HCT116 (cell line): ENCODE measurements around the gene DPH6. TPM values are rescaled to one million over a fixed set of nuclear protein-coding genes. Genes with fewer than 3 reads are reported as not detected.

Experiments
- ATAC-seq: fragments of 200-7000 bp; cut with Tn5 transposase; 2 replicates; pipeline ENCODE4 v1.9.1; 2020; ENCODE audit warnings: mild to moderate bottlenecking, moderate library complexity
- BruUV-seq: library from RNA; stranded (reverse); fragments of 400-500 nt; replicated peaks from 2 replicates; lab custom pipeline; 2021; lab: Mats Ljungman, UMichigan
- CTCF ChIA-PET: fragments of 300-600 bp; sonication (Branson Sonifier 250); formaldehyde crosslinking; loops from one replicate; lab custom pipeline; 2021; ENCODE audit warnings: antibody characterized with exemption; lab: Charles Lee
- POLR2A ChIA-PET: fragments of 300-600, 350-600 bp; sonication (Branson Sonifier 250); formaldehyde crosslinking; loops from one replicate; lab custom pipeline; 2021; ENCODE audit warnings: antibody characterized with exemption; lab: Charles Lee
- RAD21 ChIA-PET, 2 experiments: fragments of 300-600 bp; sonication (Branson Sonifier 250); formaldehyde crosslinking; loops; one replicate each; lab custom pipeline; 2023; ENCODE audit warnings: low total read pairs in 2 of 2; ENCODE audit not compliant: uncharacterized antibody in 2 of 2, unreplicated experiment in 2 of 2, low non-redundant PET in 1 of 2; lab: Charles Lee
- DNase-seq: peaks from one replicate; pipeline ENCODE4 v3.0.0-alpha.2; 2010; ENCODE audit warnings: low read depth, low spot score
- H2AFZ ChIP-seq: fragments of 200-600 bp; shearing (Covaris generic), sonication (generic); 2 replicates; pipeline ENCODE4 v1.6.1; 2017; ENCODE audit warnings: low read depth, mixed run types, mixed read lengths, antibody characterized with exemption, low read length; ENCODE audit not compliant: poor library complexity, severe bottlenecking
- H3K27ac ChIP-seq: 2 replicates; pipeline ENCODE4 v1.5.1; 2012; ENCODE audit warnings: low read depth, low read length
- H3K27me3 ChIP-seq: fragments of 200-600 bp; sonication (generic); 2 replicates; pipeline ENCODE4 v1.6.1; 2016; ENCODE audit warnings: mixed run types, low read length, mixed read lengths; ENCODE audit not compliant: insufficient read depth
- H3K36me3 ChIP-seq, 2 experiments: fragments of 200-500 bp in 1 of 2; fragments of 200-600 bp in 1 of 2; sonication (Bioruptor generic) in 1 of 2; sonication (generic) in 1 of 2; 2 replicates each; pipeline versions ENCODE4 v1.5.1 to v1.6.1; 2014 to 2016; ENCODE audit warnings: low read length in 2 of 2, inconsistent platforms in 1 of 2, mixed read lengths in 1 of 2, mixed run types in 1 of 2; ENCODE audit not compliant: insufficient read depth in 2 of 2, control insufficient read depth in 1 of 2
- H3K4me1 ChIP-seq, 2 experiments: fragments of 200-600 bp in 1 of 2; sonication (generic) in 1 of 2; 2 replicates each; pipeline versions ENCODE4 v1.5.1 to v1.6.1; 2012 to 2017; ENCODE audit warnings: low read length in 2 of 2, inconsistent platforms in 1 of 2, mild to moderate bottlenecking in 1 of 2, mixed read lengths in 1 of 2, mixed run types in 1 of 2, moderate library complexity in 1 of 2; ENCODE audit not compliant: insufficient read depth in 2 of 2, control insufficient read depth in 1 of 2
- H3K4me2 ChIP-seq: fragments of 200-600 bp; sonication (generic); 2 replicates; pipeline ENCODE4 v1.6.1; 2017; ENCODE audit warnings: mixed run types, low read length, mixed read lengths
- H3K4me3 ChIP-seq, 2 experiments: fragments of 200-600 bp in 1 of 2; sonication (generic) in 1 of 2; replicated peaks in 1 of 2; 2 replicates each; pipeline ENCODE4 v1.5.1; 2011 to 2016; ENCODE audit warnings: low read length in 2 of 2, control low read depth in 1 of 2, low read depth in 1 of 2, mild to moderate bottlenecking in 1 of 2, mixed read lengths in 1 of 2, mixed run types in 1 of 2
- H3K79me2 ChIP-seq: fragments of 200-600 bp; sonication (generic); 2 replicates; pipeline ENCODE4 v1.6.1; 2017; ENCODE audit warnings: mild to moderate bottlenecking, mixed run types, low read length, moderate library complexity, mixed read lengths; ENCODE audit not compliant: insufficient read depth
- H3K9ac ChIP-seq: fragments of 200-600 bp; sonication (generic); 2 replicates; pipeline ENCODE4 v1.6.1; 2016; ENCODE audit warnings: low read length, mixed read lengths
- H3K9me2 ChIP-seq: fragments of 200-600 bp; sonication (generic), shearing (Covaris generic); 2 replicates; pipeline ENCODE4 v1.6.1; 2017; ENCODE audit warnings: mixed run types, mild to moderate bottlenecking, moderate library complexity; ENCODE audit not compliant: insufficient read depth
- H3K9me3 ChIP-seq, 2 experiments: fragments of 200-500 bp in 1 of 2; fragments of 200-600 bp in 1 of 2; sonication (Bioruptor generic) in 1 of 2; sonication (generic) in 1 of 2; 2 replicates each; pipeline ENCODE4 v1.6.1; 2014 to 2017; ENCODE audit warnings: low read length in 2 of 2, mixed read lengths in 2 of 2, inconsistent platforms in 1 of 2, low read depth in 1 of 2, mild to moderate bottlenecking in 1 of 2, mixed run types in 1 of 2, moderate library complexity in 1 of 2; ENCODE audit not compliant: control insufficient read depth in 1 of 2, insufficient read depth in 1 of 2
- H4K20me1 ChIP-seq: fragments of 200-600 bp; sonication (generic), shearing (Covaris generic); 2 replicates; pipeline ENCODE4 v1.6.1; 2017; ENCODE audit warnings: mixed run types, mild to moderate bottlenecking, moderate library complexity; ENCODE audit not compliant: insufficient read depth
- EZH2 ChIP-seq: fragments of 200-600 bp; sonication (generic); IDR thresholded peaks from 2 replicates; pipeline ENCODE4 v1.6.1; 2017; ENCODE audit warnings: antibody characterized with exemption, mixed run types
- EZH2phosphoT487 ChIP-seq: fragments of 200-600 bp; IDR thresholded peaks from 2 replicates; pipeline ENCODE4 v1.6.1; 2018; ENCODE audit warnings: antibody characterized with exemption, borderline replicate concordance
- SP1 ChIP-seq: IDR thresholded peaks from 2 replicates; pipeline ENCODE4 v1.6.1; 2012; ENCODE audit warnings: low read depth
- TCF7L2 ChIP-seq: IDR thresholded peaks from 2 replicates; pipeline ENCODE4 v1.7.0; 2011; ENCODE audit warnings: borderline replicate concordance, inconsistent platforms; ENCODE audit not compliant: insufficient read depth, insufficient read length; ENCODE audit errors: extremely low read depth
- YY1 ChIP-seq: IDR thresholded peaks from 2 replicates; pipeline ENCODE4 v1.6.1; 2011; ENCODE audit warnings: low read length, low read depth, moderate library complexity, mild to moderate bottlenecking; ENCODE audit not compliant: insufficient replicate concordance; ENCODE audit errors: extremely low read depth
- ZBTB33 ChIP-seq: IDR thresholded peaks from 2 replicates; pipeline ENCODE4 v1.6.1; 2011; ENCODE audit warnings: mild to moderate bottlenecking, low read length, moderate library complexity; ENCODE audit not compliant: insufficient replicate concordance; ENCODE audit errors: extremely low read depth
- ZNF274 ChIP-seq: fragments of 200-500 bp; sonication (Bioruptor generic); IDR thresholded peaks from 2 replicates; pipeline ENCODE4 v1.6.1; 2014; ENCODE audit warnings: mild to moderate bottlenecking, low read depth, low read length, inconsistent platforms
- intact Hi-C: fragments of 100-400 bp; cut with micrococcal nuclease; formaldehyde crosslinking; loops from 2 replicates; pipeline ENCODE4 v1.10.0; 2022
- total RNA-seq: library from RNA; stranded (reverse); gene quantifications from one replicate; pipeline ENCODE4 v1.2.1, GENCODE V29; 2021; ENCODE audit not compliant: unreplicated experiment

Gene DPH6
- total RNA-seq, 1 experiment from 2014 or later: 18.2 TPM

GRCh38 chr15:35477312-35478262 is 68.4 kb downstream of the DPH6 start:
- ChIA-PET RAD21 (no interaction called here), CTCF (interaction anchor here (1.9 kb wide), 1 partner anchor 33 kb away, joined by 5 read pairs; no protein-coding TSS in a partner anchor)
- Histone ChIP-seq H3K27ac (no peak overlapping the region), H3K36me3 (no peaks in the 10 kb centered on the region), H3K9me2 (no peaks in the 10 kb centered on the region), H3K4me3 (no peak overlapping the region), H2AFZ (no peak overlapping the region)
- TF ChIP-seq SP1: no peak
- TF ChIP-seq YY1: no peak
- no peak for TF ChIP-seq EZH2
- TF ChIP-seq TCF7L2: no peak
- no peak for TF ChIP-seq ZBTB33
- no peak for TF ChIP-seq EZH2phosphoT487
- TF ChIP-seq ZNF274: no peak
- TF ChIP-seq, all 23 proteins: peak for 0
- Histone ChIP-seq H3K4me1 (peaks cover 14 to 16% of the 10 kb centered on the region in 2 experiments), H3K9me3 (no peaks in the 10 kb centered on the region), H3K9ac (no peak overlapping the region), H3K27me3 (no peaks in the 10 kb centered on the region), H3K4me2 (no peak overlapping the region), H3K79me2 (no peaks in the 10 kb centered on the region; the same call in 1 of the 2 replicates), H4K20me1 (no peaks in the 10 kb centered on the region)
- BruUV-seq: no TSS peak
- POLR2A ChIA-PET: no interaction called here
- DNase-seq (no peak), ATAC-seq (no peak)
- intact Hi-C loops: no loop called here
